GM13976 (cell line): ENCODE data around the gene TARS1.

ENCODE experiments used
- DNase-seq: peaks from one replicate; pipeline ENCODE4 v3.0.0; 2012; ENCODE audit warnings: low spot score
- in situ Hi-C: fragments of 300-500 bp; cut with MboI; formaldehyde crosslinking; loops from one replicate; pipeline ENCODE4 v1.12.0; 2022; ENCODE audit warnings: low sequenced_read_pairs, mixed read lengths, inconsistent platforms; ENCODE audit not compliant: unreplicated experiment
- TF ChIP-seq, protein P1 (sequence below): IDR thresholded peaks from 2 replicates; pipeline ENCODE4 v1.5.1; 2012; ENCODE audit warnings: borderline replicate concordance, mild to moderate bottlenecking; ENCODE audit not compliant: insufficient read depth; ENCODE audit errors: extremely low read depth, missing control alignments, control extremely low read depth

Gene TARS1

GRCh38 chr5:33448118-33448517 is 7.4 kb downstream of the TARS1 start:
- TF ChIP-seq, protein P1, sequence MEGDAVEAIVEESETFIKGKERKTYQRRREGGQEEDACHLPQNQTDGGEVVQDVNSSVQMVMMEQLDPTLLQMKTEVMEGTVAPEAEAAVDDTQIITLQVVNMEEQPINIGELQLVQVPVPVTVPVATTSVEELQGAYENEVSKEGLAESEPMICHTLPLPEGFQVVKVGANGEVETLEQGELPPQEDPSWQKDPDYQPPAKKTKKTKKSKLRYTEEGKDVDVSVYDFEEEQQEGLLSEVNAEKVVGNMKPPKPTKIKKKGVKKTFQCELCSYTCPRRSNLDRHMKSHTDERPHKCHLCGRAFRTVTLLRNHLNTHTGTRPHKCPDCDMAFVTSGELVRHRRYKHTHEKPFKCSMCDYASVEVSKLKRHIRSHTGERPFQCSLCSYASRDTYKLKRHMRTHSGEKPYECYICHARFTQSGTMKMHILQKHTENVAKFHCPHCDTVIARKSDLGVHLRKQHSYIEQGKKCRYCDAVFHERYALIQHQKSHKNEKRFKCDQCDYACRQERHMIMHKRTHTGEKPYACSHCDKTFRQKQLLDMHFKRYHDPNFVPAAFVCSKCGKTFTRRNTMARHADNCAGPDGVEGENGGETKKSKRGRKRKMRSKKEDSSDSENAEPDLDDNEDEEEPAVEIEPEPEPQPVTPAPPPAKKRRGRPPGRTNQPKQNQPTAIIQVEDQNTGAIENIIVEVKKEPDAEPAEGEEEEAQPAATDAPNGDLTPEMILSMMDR = no peak
- in situ Hi-C loops = loop anchor here (25.0 kb wide), 1 partner anchor 1014 kb away; no protein-coding TSS in a partner anchor
- DNase-seq = no peak

DNA sequence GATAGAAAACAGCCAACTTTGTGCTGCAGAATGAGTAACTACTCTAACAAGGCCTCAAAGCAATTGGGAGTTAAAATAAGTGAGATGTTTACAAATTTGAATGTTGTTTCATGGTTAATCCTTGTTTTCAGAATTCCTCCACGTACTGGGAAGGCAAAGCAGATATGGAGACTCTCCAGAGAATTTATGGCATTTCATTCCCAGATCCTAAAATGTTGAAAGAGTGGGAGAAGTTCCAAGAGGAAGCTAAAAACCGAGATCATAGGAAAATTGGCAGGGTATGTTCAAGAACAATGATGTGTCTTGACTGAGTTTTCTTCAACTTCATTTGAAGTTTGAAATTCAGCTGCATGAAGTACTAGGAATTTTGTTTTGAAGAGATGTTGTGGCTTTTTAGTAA is 16.4 kb downstream of the TARS1 start:
- no peak for DNase-seq
- in situ Hi-C loops = no loop called here
- TF ChIP-seq, protein P1 = no peak

GRCh38 chr5:33457817-33458216 is 17.1 kb downstream of the TARS1 start:
- in situ Hi-C loops = no loop called here
- no peak for DNase-seq
- TF ChIP-seq, protein P1 = no peak

GRCh38 chr5:33460210-33460609 is 19.4 kb downstream of the TARS1 start:
- no peak for DNase-seq
- TF ChIP-seq, protein P1 = no peak
- in situ Hi-C loops = no loop called here

- in situ Hi-C loops = no loop called here
- DNase-seq = no peak
- TF ChIP-seq, protein P1 = no peak
These were observed 21.7 kb downstream of the TARS1 start for GRCh38 chr5:33462456-33462855.

GRCh38 chr5:33465120-33465519 is 24.4 kb downstream of the TARS1 start:
- in situ Hi-C loops = no loop called here
- TF ChIP-seq, protein P1 = no peak
- DNase-seq = no peak
